Measurements from ENCODE around the gene CWC27.

CWC27 gene

GRCh38 chr5:64834037-64834436, 65.3 kb downstream of the CWC27 start:
- Histone ChIP-seq H3K4me3 (ENCODE audit: insufficient read depth, low read depth, low read length, poor library complexity, severe bottlenecking) (no peak overlapping the region), H3K4me1 (ENCODE audit: control insufficient read depth, insufficient read depth, low read length, poor library complexity, severe bottlenecking) (no peaks in the 10 kb centered on the region), H3K27me3 (replicated peaks; ENCODE audit: control insufficient read depth, insufficient read depth, low read length, poor library complexity, severe bottlenecking) (no peaks in the 10 kb centered on the region), H3K27ac (ENCODE audit: insufficient read depth, low read length, poor library complexity, severe bottlenecking) (no peak overlapping the region), H3K36me3 (ENCODE audit: control insufficient read depth, insufficient read depth, low read length) (no peaks in the 10 kb centered on the region), H3K9me3 (ENCODE audit: control insufficient read depth, low read length) (no peaks in the 10 kb centered on the region)
- no peak for DNase-seq

DNA sequence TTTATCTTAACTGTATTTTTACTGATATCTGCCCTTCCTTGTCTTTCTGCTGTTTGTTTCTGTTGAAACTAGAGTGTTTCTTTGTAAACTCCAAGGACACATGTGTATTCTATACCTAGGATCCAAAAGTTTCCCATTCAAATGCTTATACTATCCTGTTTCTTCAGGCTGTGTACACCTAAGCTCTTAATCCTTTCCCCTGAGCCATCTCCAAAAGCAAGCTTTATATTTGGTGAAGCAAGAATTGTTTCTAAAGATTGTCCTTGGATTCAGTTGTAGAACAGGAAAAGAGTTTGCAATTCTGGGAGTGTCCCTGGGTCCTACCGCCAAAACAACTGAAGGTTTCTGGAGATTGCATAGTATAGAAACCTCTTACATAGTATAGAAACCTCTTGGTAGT, 65.9 kb downstream of the CWC27 start:
- H3K4me3 ChIP-seq (ENCODE audit: insufficient read depth, low read depth, low read length, poor library complexity, severe bottlenecking): no peak overlapping the region
- no peak overlapping the region for H3K27ac ChIP-seq (ENCODE audit: insufficient read depth, low read length, poor library complexity, severe bottlenecking)
- no peaks in the 10 kb centered on the region for H3K9me3 ChIP-seq (ENCODE audit: control insufficient read depth, low read length)
- no peaks in the 10 kb centered on the region for H3K4me1 ChIP-seq (ENCODE audit: control insufficient read depth, insufficient read depth, low read length, poor library complexity, severe bottlenecking)
- H3K36me3 ChIP-seq (ENCODE audit: control insufficient read depth, insufficient read depth, low read length): no peaks in the 10 kb centered on the region
- no peaks in the 10 kb centered on the region for H3K27me3 ChIP-seq (replicated peaks; ENCODE audit: control insufficient read depth, insufficient read depth, low read length, poor library complexity, severe bottlenecking)
- DNase-seq: no peak

DNA sequence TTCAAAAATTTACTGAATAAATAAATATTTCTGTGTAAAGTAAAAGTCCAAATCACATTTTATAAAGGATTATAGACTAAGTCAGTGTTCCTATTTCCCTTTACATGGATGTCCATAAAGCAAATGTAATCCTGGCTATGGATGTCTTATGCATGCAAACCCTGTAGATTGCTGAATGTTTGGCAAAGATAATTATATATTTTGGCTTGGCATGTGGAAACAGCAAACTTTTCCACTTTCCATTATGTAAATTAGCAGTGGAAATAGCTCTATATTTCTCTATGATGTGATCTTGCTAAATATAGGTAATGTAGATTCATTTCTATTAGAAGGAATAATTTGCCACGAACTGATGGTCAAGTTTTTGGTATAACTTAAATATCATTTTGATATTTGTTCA, 66.5 kb downstream of the CWC27 start:
- no peak overlapping the region for H3K4me3 ChIP-seq (ENCODE audit: insufficient read depth, low read depth, low read length, poor library complexity, severe bottlenecking)
- DNase-seq: no peak
- no peak overlapping the region for H3K27ac ChIP-seq (ENCODE audit: insufficient read depth, low read length, poor library complexity, severe bottlenecking)
- H3K9me3 ChIP-seq (ENCODE audit: control insufficient read depth, low read length): no peaks in the 10 kb centered on the region
- no peaks in the 10 kb centered on the region for H3K36me3 ChIP-seq (ENCODE audit: control insufficient read depth, insufficient read depth, low read length)
- H3K27me3 ChIP-seq (replicated peaks; ENCODE audit: control insufficient read depth, insufficient read depth, low read length, poor library complexity, severe bottlenecking): no peaks in the 10 kb centered on the region
- no peaks in the 10 kb centered on the region for H3K4me1 ChIP-seq (ENCODE audit: control insufficient read depth, insufficient read depth, low read length, poor library complexity, severe bottlenecking)

DNA sequence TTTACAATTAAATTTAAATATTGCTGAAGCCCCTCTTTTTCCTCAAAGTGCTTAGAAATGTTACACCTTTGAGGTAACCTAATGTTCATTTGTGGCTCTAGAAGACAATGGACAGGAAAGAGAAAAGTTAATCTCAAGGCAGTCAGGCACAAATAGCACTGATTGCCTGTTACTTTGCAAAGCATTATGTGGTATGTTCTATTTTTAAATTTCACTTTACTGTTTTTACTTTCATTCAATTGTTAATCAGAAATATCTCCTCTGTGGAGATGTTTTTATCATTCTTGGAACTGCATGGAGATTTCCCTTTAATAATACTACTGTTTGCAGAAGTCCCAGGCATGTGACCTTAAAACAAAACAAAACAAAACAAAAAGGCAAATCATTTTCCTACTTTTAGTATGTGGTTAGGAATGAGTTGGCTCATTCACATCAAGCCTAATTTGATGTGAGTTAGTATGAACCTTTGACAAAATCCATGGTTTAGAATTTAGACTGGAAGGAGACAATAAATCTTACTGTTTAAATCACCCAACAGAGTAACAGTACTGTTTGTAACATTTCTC, 67.5 kb downstream of the CWC27 start:
- Histone ChIP-seq H3K4me1 (ENCODE audit: control insufficient read depth, insufficient read depth, low read length, poor library complexity, severe bottlenecking) (no peaks in the 10 kb centered on the region), H3K27ac (ENCODE audit: insufficient read depth, low read length, poor library complexity, severe bottlenecking) (no peak overlapping the region), H3K4me3 (ENCODE audit: insufficient read depth, low read depth, low read length, poor library complexity, severe bottlenecking) (no peak overlapping the region), H3K9me3 (ENCODE audit: control insufficient read depth, low read length) (no peaks in the 10 kb centered on the region), H3K36me3 (ENCODE audit: control insufficient read depth, insufficient read depth, low read length) (peaks cover 3% of the 10 kb centered on the region), H3K27me3 (replicated peaks; ENCODE audit: control insufficient read depth, insufficient read depth, low read length, poor library complexity, severe bottlenecking) (no peaks in the 10 kb centered on the region)
- DNase-seq: no peak

GRCh38 chr5:64836786-64837185, 68.1 kb downstream of the CWC27 start:
- Histone ChIP-seq H3K27me3 (replicated peaks; ENCODE audit: control insufficient read depth, insufficient read depth, low read length, poor library complexity, severe bottlenecking) (no peaks in the 10 kb centered on the region), H3K4me3 (ENCODE audit: insufficient read depth, low read depth, low read length, poor library complexity, severe bottlenecking) (no peak overlapping the region), H3K9me3 (ENCODE audit: control insufficient read depth, low read length) (no peaks in the 10 kb centered on the region), H3K36me3 (ENCODE audit: control insufficient read depth, insufficient read depth, low read length) (peaks cover 5% of the 10 kb centered on the region), H3K4me1 (ENCODE audit: control insufficient read depth, insufficient read depth, low read length, poor library complexity, severe bottlenecking) (no peaks in the 10 kb centered on the region), H3K27ac (ENCODE audit: insufficient read depth, low read length, poor library complexity, severe bottlenecking) (no peak overlapping the region)
- no peak for DNase-seq

DNA sequence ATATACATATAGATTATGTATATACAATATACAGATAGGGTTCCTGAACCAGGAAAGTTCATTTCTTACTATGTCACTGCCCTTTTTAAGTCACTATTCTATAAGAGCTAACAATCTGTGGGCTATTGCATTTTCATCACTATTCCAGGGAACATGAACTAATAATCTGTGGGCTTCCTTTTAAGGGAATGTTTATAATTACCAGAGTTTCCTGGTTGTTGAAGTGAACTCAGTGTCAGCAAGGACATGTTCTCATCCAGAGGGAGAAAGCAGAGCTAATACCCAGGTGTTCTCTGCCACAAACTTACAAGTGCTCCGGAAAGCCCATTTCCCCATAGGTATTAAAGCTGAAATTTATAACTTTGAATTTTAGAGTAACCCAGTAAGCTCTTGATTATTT, 69.6 kb downstream of the CWC27 start:
- Histone ChIP-seq H3K27me3 (replicated peaks; ENCODE audit: control insufficient read depth, insufficient read depth, low read length, poor library complexity, severe bottlenecking) (no peaks in the 10 kb centered on the region), H3K4me3 (ENCODE audit: insufficient read depth, low read depth, low read length, poor library complexity, severe bottlenecking) (no peak overlapping the region), H3K27ac (ENCODE audit: insufficient read depth, low read length, poor library complexity, severe bottlenecking) (no peak overlapping the region), H3K36me3 (ENCODE audit: control insufficient read depth, insufficient read depth, low read length) (peaks cover 5% of the 10 kb centered on the region), H3K4me1 (ENCODE audit: control insufficient read depth, insufficient read depth, low read length, poor library complexity, severe bottlenecking) (no peaks in the 10 kb centered on the region), H3K9me3 (ENCODE audit: control insufficient read depth, low read length) (no peaks in the 10 kb centered on the region)
- DNase-seq: no peak

- Histone ChIP-seq H3K27me3 (replicated peaks; ENCODE audit: control insufficient read depth, insufficient read depth, low read length, poor library complexity, severe bottlenecking) (no peaks in the 10 kb centered on the region), H3K4me1 (ENCODE audit: control insufficient read depth, insufficient read depth, low read length, poor library complexity, severe bottlenecking) (no peaks in the 10 kb centered on the region), H3K36me3 (ENCODE audit: control insufficient read depth, insufficient read depth, low read length) (peaks cover 5% of the 10 kb centered on the region), H3K27ac (ENCODE audit: insufficient read depth, low read length, poor library complexity, severe bottlenecking) (no peak overlapping the region), H3K9me3 (ENCODE audit: control insufficient read depth, low read length) (no peaks in the 10 kb centered on the region), H3K4me3 (ENCODE audit: insufficient read depth, low read depth, low read length, poor library complexity, severe bottlenecking) (no peak overlapping the region)
- DNase-seq: no peak
Measured at GRCh38 chr5:64838803-64839202, 70.1 kb downstream of the CWC27 start.

GRCh38 chr5:64839936-64840335, 71.2 kb downstream of the CWC27 start:
- no peak overlapping the region for H3K27ac ChIP-seq (ENCODE audit: insufficient read depth, low read length, poor library complexity, severe bottlenecking)

GRCh38 chr5:64840958-64841357, 72.2 kb downstream of the CWC27 start:
- peaks cover 14% of the 10 kb centered on the region for H3K36me3 ChIP-seq (ENCODE audit: control insufficient read depth, insufficient read depth, low read length)

More at GRCh38 chr5:64839936-64840335, 71.2 kb downstream of the CWC27 start:
- Histone ChIP-seq H3K27me3 (replicated peaks; ENCODE audit: control insufficient read depth, insufficient read depth, low read length, poor library complexity, severe bottlenecking) (no peaks in the 10 kb centered on the region), H3K9me3 (ENCODE audit: control insufficient read depth, low read length) (peaks cover 6% of the 10 kb centered on the region), H3K4me1 (ENCODE audit: control insufficient read depth, insufficient read depth, low read length, poor library complexity, severe bottlenecking) (no peaks in the 10 kb centered on the region), H3K4me3 (ENCODE audit: insufficient read depth, low read depth, low read length, poor library complexity, severe bottlenecking) (no peak overlapping the region), H3K36me3 (ENCODE audit: control insufficient read depth, insufficient read depth, low read length) (peaks cover 9% of the 10 kb centered on the region)
- no peak for DNase-seq

DNA sequence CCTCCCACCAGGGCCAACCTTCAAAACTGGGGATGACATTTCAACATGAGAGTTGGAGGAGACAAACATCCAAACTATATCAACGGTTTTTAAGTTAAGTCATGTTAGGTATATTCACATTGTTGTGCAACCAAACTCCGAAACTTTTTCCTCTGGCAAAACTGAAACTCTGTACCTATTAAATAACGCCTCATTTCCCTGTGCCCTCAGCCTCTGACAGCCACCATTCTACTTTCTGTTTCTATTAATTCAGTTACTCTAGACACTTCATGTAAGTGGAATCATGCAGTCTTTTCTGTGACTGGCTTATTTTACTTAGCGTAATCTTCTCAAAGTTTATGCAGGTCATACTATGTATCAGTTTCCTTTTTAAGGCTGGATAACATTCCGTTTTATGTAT, 85.0 kb downstream of the CWC27 start:
- no peak for DNase-seq
- no peaks in the 10 kb centered on the region for H3K27me3 ChIP-seq (replicated peaks; ENCODE audit: control insufficient read depth, insufficient read depth, low read length, poor library complexity, severe bottlenecking)
- no peak overlapping the region for H3K27ac ChIP-seq (ENCODE audit: insufficient read depth, low read length, poor library complexity, severe bottlenecking)
- H3K36me3 ChIP-seq (ENCODE audit: control insufficient read depth, insufficient read depth, low read length): no peaks in the 10 kb centered on the region
- no peak overlapping the region for H3K4me3 ChIP-seq (ENCODE audit: insufficient read depth, low read depth, low read length, poor library complexity, severe bottlenecking)
- no peaks in the 10 kb centered on the region for H3K4me1 ChIP-seq (ENCODE audit: control insufficient read depth, insufficient read depth, low read length, poor library complexity, severe bottlenecking)
- H3K9me3 ChIP-seq (ENCODE audit: control insufficient read depth, low read length): no peaks in the 10 kb centered on the region

More at GRCh38 chr5:64840958-64841357, 72.2 kb downstream of the CWC27 start:
- Histone ChIP-seq H3K4me1 (ENCODE audit: control insufficient read depth, insufficient read depth, low read length, poor library complexity, severe bottlenecking) (no peaks in the 10 kb centered on the region), H3K4me3 (ENCODE audit: insufficient read depth, low read depth, low read length, poor library complexity, severe bottlenecking) (no peak overlapping the region), H3K27me3 (replicated peaks; ENCODE audit: control insufficient read depth, insufficient read depth, low read length, poor library complexity, severe bottlenecking) (no peaks in the 10 kb centered on the region), H3K27ac (ENCODE audit: insufficient read depth, low read length, poor library complexity, severe bottlenecking) (no peak overlapping the region), H3K9me3 (ENCODE audit: control insufficient read depth, low read length) (peaks cover 7% of the 10 kb centered on the region)
- no peak for DNase-seq
